HG02571 (cell line): ENCODE data around the gene MYO10.
"Not testable (repeated sequence)": the region's sequence is repeated elsewhere in the genome, so short reads cannot be mapped to it uniquely, and the experiment has no call there.

Experiments used
- ATAC-seq: cut with Tn5 transposase; IDR thresholded peaks from one replicate; pipeline ENCODE4 v1.9.1; 2021; ENCODE audit warnings: mild to moderate bottlenecking, moderate library complexity; ENCODE audit not compliant: unreplicated experiment

The MYO10 gene

GRCh38 chr5:16679863-16680262 is 256.2 kb downstream of the MYO10 start:
- no peak for ATAC-seq

GRCh38 chr5:16679190-16679589 is 256.9 kb downstream of the MYO10 start:
- no peak for ATAC-seq

- ATAC-seq, result no peak
Observed at GRCh38 chr5:16675806-16676205, 260.3 kb downstream of the MYO10 start.

- ATAC-seq, result no peak
Observed at GRCh38 chr5:16674750-16675149, 261.3 kb downstream of the MYO10 start.

- no peak for ATAC-seq
Observed at GRCh38 chr5:16673241-16674201, 262.6 kb downstream of the MYO10 start.

GRCh38 chr5:16671208-16671607 is 264.9 kb downstream of the MYO10 start:
- ATAC-seq, result no peak

- no peak for ATAC-seq
Observed at GRCh38 chr5:16669776-16670175, 266.3 kb downstream of the MYO10 start.

- ATAC-seq, result no peak
Observed at GRCh38 chr5:16668631-16669030, 267.5 kb downstream of the MYO10 start.

GRCh38 chr5:16668194-16668593 is 267.9 kb downstream of the MYO10 start:
- ATAC-seq, result no peak

GRCh38 chr5:16666883-16667398 is 269.1 kb downstream of the MYO10 start:
- no peak for ATAC-seq

- no peak for ATAC-seq
Observed at GRCh38 chr5:16666130-16666882, 269.8 kb downstream of the MYO10 start.

GRCh38 chr5:16665601-16666000 is 270.5 kb downstream of the MYO10 start:
- no peak for ATAC-seq

GRCh38 chr5:16664368-16664767 is 271.7 kb downstream of the MYO10 start:
- no peak for ATAC-seq

- ATAC-seq, result no peak
Observed at GRCh38 chr5:16663840-16664239, 272.2 kb downstream of the MYO10 start.

- no peak for ATAC-seq
Observed at GRCh38 chr5:16661713-16662112, 274.4 kb downstream of the MYO10 start.

GRCh38 chr5:16660982-16661381 is 275.1 kb downstream of the MYO10 start:
- no peak for ATAC-seq

GRCh38 chr5:16659536-16659935 is 276.6 kb downstream of the MYO10 start:
- no peak for ATAC-seq

- ATAC-seq, result no peak
Observed at GRCh38 chr5:16656561-16657191, 279.4 kb downstream of the MYO10 start.

GRCh38 chr5:16654647-16655334 is 281.3 kb downstream of the MYO10 start:
- no peak for ATAC-seq

GRCh38 chr5:16648739-16649138 is 287.3 kb downstream of the MYO10 start:
- ATAC-seq, result not testable (repeated sequence)
